K562 (cell line): ENCODE results near the gene CIAO2A. TPM values are rescaled to one million over a fixed set of nuclear protein-coding genes. Genes with fewer than 3 reads are reported as not detected.

Source experiments
- ATAC-seq: fragments of 200-7000 bp; cut with Tn5 transposase; 3 replicates; pipeline ENCODE4 v1.9.1; 2020; ENCODE audit warnings: moderate library complexity
- BruUV-seq: library from RNA; stranded (reverse); fragments of 400-500 nt; replicated peaks from 2 replicates; lab custom pipeline; 2021; lab: Mats Ljungman, UMichigan
- CTCF ChIA-PET: fragments of 300-600 bp; formaldehyde crosslinking; extraction: SDS; loops from one replicate; lab custom pipeline; 2021; ENCODE audit warnings: low intra/inter-chr PET ratio; lab: Yijun Ruan, JAX
- POLR2A ChIA-PET: fragments of 300-600, 350-650 bp; sonication (Branson Sonifier 250); formaldehyde crosslinking; extraction: SDS; loops from one replicate; lab custom pipeline; 2021; ENCODE audit warnings: antibody characterized with exemption, inconsistent platforms; lab: Yijun Ruan, JAX
- DNase-seq, 4 experiments: peaks; one replicate each; pipeline versions ENCODE4 v3.0.0 to v3.0.0-alpha.2; 2011 to 2018; ENCODE audit warnings: low spot score in 3 of 4, mixed read lengths in 3 of 4; ENCODE audit errors: extremely low read depth in 1 of 4
- FAIRE-seq: peaks from 2 replicates; lab custom pipeline; 2011; peaks lifted over from hg19 to GRCh38; lab: Jason Lieb, UNC
- H2AFZ ChIP-seq: 2 replicates; pipeline ENCODE4 v1.6.0; 2011; ENCODE audit warnings: low read depth, low read length, control low read depth, inconsistent platforms
- H3K27ac ChIP-seq: fragments of 200-600 bp; 3 replicates; pipeline ENCODE4 v1.8.0; 2011; ENCODE audit warnings: low read depth, mild to moderate bottlenecking, control low read depth, inconsistent platforms, low read length, moderate library complexity, mixed read lengths; ENCODE audit errors: extremely low read depth
- H3K27me3 ChIP-seq, 2 experiments: fragments of 300-600 bp in 1 of 2; 2 replicates in 1 of 2; 3 replicates in 1 of 2; pipeline versions ENCODE4 v1.6.0 to v1.8.0; 2011; ENCODE audit warnings: inconsistent platforms in 2 of 2, low read length in 2 of 2, mild to moderate bottlenecking in 1 of 2, mixed read lengths in 1 of 2, moderate library complexity in 1 of 2; ENCODE audit not compliant: control insufficient read depth in 2 of 2, insufficient read depth in 2 of 2
- H3K36me3 ChIP-seq: fragments of 300-600 bp; 3 replicates; pipeline ENCODE4 v1.8.0; 2011; ENCODE audit warnings: mild to moderate bottlenecking, low read length, inconsistent platforms; ENCODE audit not compliant: control insufficient read depth, insufficient read depth
- H3K4me1 ChIP-seq, 2 experiments: fragments of 200-600 bp in 1 of 2; replicated peaks in 1 of 2; 2 replicates in 1 of 2; 3 replicates in 1 of 2; pipeline versions ENCODE4 v1.5.1 to v1.8.0; 2011; ENCODE audit warnings: inconsistent platforms in 2 of 2, low read length in 2 of 2, mild to moderate bottlenecking in 1 of 2, mixed read lengths in 1 of 2, moderate library complexity in 1 of 2; ENCODE audit not compliant: control insufficient read depth in 2 of 2, insufficient read depth in 2 of 2
- H3K4me2 ChIP-seq: 2 replicates; pipeline ENCODE4 v1.6.1; 2011; ENCODE audit warnings: low read length, control low read depth, inconsistent platforms, mixed read lengths; ENCODE audit not compliant: insufficient read depth
- H3K4me3 ChIP-seq: fragments of 200-600 bp; sonication (generic), shearing (Covaris generic); 2 replicates; pipeline ENCODE4 v1.5.1; 2016; ENCODE audit warnings: control low read depth, inconsistent platforms
- H3K79me2 ChIP-seq: fragments of 200-600 bp; 3 replicates; pipeline ENCODE4 v1.8.0; 2011; ENCODE audit warnings: low read length, inconsistent platforms; ENCODE audit not compliant: control insufficient read depth, insufficient read depth
- H3K9ac ChIP-seq, 2 experiments: 2 replicates each; pipeline versions ENCODE4 v1.6.0 to v1.6.1; 2011; ENCODE audit warnings: low read depth in 2 of 2, low read length in 2 of 2, control low read depth in 1 of 2, inconsistent platforms in 1 of 2, mild to moderate bottlenecking in 1 of 2, mixed read lengths in 1 of 2; ENCODE audit not compliant: insufficient read depth in 1 of 2
- H3K9me1 ChIP-seq: one replicate; pipeline ENCODE4 v1.6.0; 2011; ENCODE audit warnings: inconsistent platforms, mild to moderate bottlenecking, low read length, moderate library complexity; ENCODE audit not compliant: control insufficient read depth, insufficient read depth
- H3K9me3 ChIP-seq: replicated peaks from 2 replicates; pipeline ENCODE4 v1.5.1; 2011; ENCODE audit warnings: low read depth, low read length, inconsistent platforms; ENCODE audit not compliant: control insufficient read depth, insufficient read depth
- H4K20me1 ChIP-seq: replicated peaks from 2 replicates; pipeline ENCODE4 v1.6.1; 2011; ENCODE audit warnings: low read length, inconsistent platforms, mixed read lengths; ENCODE audit not compliant: control insufficient read depth, insufficient read depth
- ATF1 ChIP-seq, 2 experiments: fragments of 450-650 bp in 1 of 2; IDR thresholded peaks; 2 replicates each; pipeline ENCODE4 v1.6.1; 2016; ENCODE audit warnings: missing compliant biosample characterization in 1 of 2, missing genetic modification characterization in 1 of 2
- GABPB1 ChIP-seq: sonication (generic); formaldehyde crosslinking; IDR thresholded peaks from 2 replicates; pipeline ENCODE4 v1.8.0; 2022; ENCODE audit warnings: mild to moderate bottlenecking, missing genetic modification reagents
- HINFP ChIP-seq: fragments of 450-650 bp; conservative IDR thresholded peaks from 2 replicates; pipeline ENCODE4 v1.6.1; 2016; ENCODE audit warnings: missing genetic modification characterization, low read depth, mild to moderate bottlenecking, control low read depth, missing compliant biosample characterization
- JUN ChIP-seq, 2 experiments: sonication (generic) in 1 of 2; formaldehyde crosslinking in 1 of 2; IDR thresholded peaks; 2 replicates each; pipeline versions ENCODE4 v1.6.1 to v1.8.0; 2012 to 2022; ENCODE audit warnings: borderline replicate concordance in 2 of 2, mild to moderate bottlenecking in 2 of 2, improper control_type of control experiment in 1 of 2, low read depth in 1 of 2, low read length in 1 of 2, missing genetic modification reagents in 1 of 2
- MYC ChIP-seq, 2 experiments: fragments of 250-450 bp in 1 of 2; sonication (Bioruptor Pico) in 1 of 2; IDR thresholded peaks; 2 replicates each; pipeline versions ENCODE4 v1.5.1 to v1.6.1; 2012 to 2021; ENCODE audit warnings: low read depth in 2 of 2, borderline replicate concordance in 1 of 2, improper control_type of control experiment in 1 of 2, low read length in 1 of 2, mild to moderate bottlenecking in 1 of 2, moderate library complexity in 1 of 2
- ZBTB8A ChIP-seq: fragments of 450-650 bp; IDR thresholded peaks from 2 replicates; pipeline ENCODE4 v1.6.1; 2018; ENCODE audit warnings: mild to moderate bottlenecking, moderate library complexity; ENCODE audit not compliant: partially characterized antibody
- ZNF398 ChIP-seq: fragments of 250-450 bp; sonication (Bioruptor Pico); IDR thresholded peaks from 2 replicates; pipeline ENCODE4 v1.8.0; 2021; ENCODE audit warnings: moderate library complexity, mild to moderate bottlenecking, inconsistent platforms
- WGBS: fragments of 100-300 bp; shearing (Covaris generic); methylation state at CpG from one replicate; pipeline ENCODE4 v1.1.6; 2016; ENCODE audit warnings: low coverage, mixed read lengths; ENCODE audit not compliant: insufficient coverage; ENCODE audit errors: missing lambda C conversion rate; 5-methylcytosine and 5-hydroxymethylcytosine counted together
- in situ Hi-C: fragments of 300-500 bp; cut with MboI; formaldehyde crosslinking; loops from 4 replicates; pipeline ENCODE4 v1.15.0; 2018; ENCODE audit warnings: inconsistent platforms, mixed read lengths
- intact Hi-C: fragments of 100-400 bp; cut with micrococcal nuclease; formaldehyde crosslinking; loops from 2 replicates; pipeline ENCODE4 v1.14.2; 2022
- polyA plus RNA-seq, 8 experiments: library from polyadenylated mRNA; depleted of rRNA in 4 of 8; stranded (reverse) in 5 of 8; unstranded in 3 of 8; fragments of >200 nt; fragmentation: Nextera tagmentation in 2 of 8; fragmentation: Illumina TruSeq in 1 of 8; extraction: Ambion mirVana in 2 of 8; extraction: Trizol in 1 of 8; gene quantifications; 2 replicates each; pipeline versions ENCODE4 v1.2.1 to v1.2.3, GENCODE V29; 2011 to 2014; ENCODE audit warnings: inconsistent platforms in 1 of 8, missing spikeins in 1 of 8
- total RNA-seq, 7 experiments: library from RNA; depleted of rRNA in 6 of 7; stranded (reverse); fragments of >200 nt in 6 of 7; fragmentation: Illumina TruSeq in 2 of 7; extraction: Trizol in 2 of 7; gene quantifications; 2 replicates each; pipeline versions ENCODE4 v1.2.1 to v1.2.3, GENCODE V29; 2011 to 2021; ENCODE audit warnings: low replicate concordance in 1 of 7

Gene CIAO2A
- total and polyA plus RNA-seq, 9 of the 15 experiments (the other 6 are each of a cell fraction or from before 2014, with no cell fraction given): 161 to 429 (median 313) TPM

GRCh38 chr15:64127521-64128270, 34.1 kb upstream of the CIAO2A start:
- Histone ChIP-seq H3K4me3 (no peak overlapping the region), H3K9me1 (no peaks in the 10 kb centered on the region), H3K9ac (no peak overlapping the region), H3K4me2 (no peak overlapping the region), H3K27ac (no peak overlapping the region), H3K79me2 (no peaks in the 10 kb centered on the region), H3K36me3 (peaks cover 85% of the 10 kb centered on the region), H4K20me1 (no peaks in the 10 kb centered on the region), H2AFZ (no peak overlapping the region), H3K4me1 (no peaks in the 10 kb centered on the region), H3K27me3 (no peaks in the 10 kb centered on the region), H3K9me3 (no peaks in the 10 kb centered on the region)
- FAIRE-seq (no peak), ATAC-seq (no peak), DNase-seq (no peak)
- TF ChIP-seq MYC (IDR thresholded peaks at IDR 0.05; ENCODE audit: low read depth, low read length): no peak
- no peak for TF ChIP-seq MYC (CRISPR knock-in tag; IDR thresholded peaks at IDR 0.05; ENCODE audit: borderline replicate concordance, low read depth)
- TF ChIP-seq JUN (IDR thresholded peaks at IDR 0.05; ENCODE audit: borderline replicate concordance, low read depth, low read length): no peak
- TF ChIP-seq JUN (CRISPR knock-in tag; IDR thresholded peaks at IDR 0.05; ENCODE audit: borderline replicate concordance): no peak
- no peak for TF ChIP-seq ZBTB8A
- CTCF ChIA-PET: no interaction called here
- POLR2A ChIA-PET: interaction anchor here (0.8 kb wide), 1 partner anchor 268 kb away, joined by 3 read pairs; no protein-coding TSS in a partner anchor
- WGBS: 75% methylated on average over 6 of the region's 6 CpGs
- no TSS peak for BruUV-seq
- intact Hi-C loops: no loop called here
- in situ Hi-C loops: no loop called here

GRCh38 chr15:64125978-64126377, 32.3 kb upstream of the CIAO2A start:
- no peak overlapping the region for H3K4me2 ChIP-seq
- no peaks in the 10 kb centered on the region for H4K20me1 ChIP-seq
- H3K4me3 ChIP-seq: no peak overlapping the region
- no TSS peak for BruUV-seq
- TF ChIP-seq ATF1 (CRISPR knock-in tag; IDR thresholded peaks at IDR 0.05) (no peak), ATF1 (tag; IDR thresholded peaks at IDR 0.05) (no peak), GABPB1 (CRISPR knock-in tag) (no peak), HINFP (tag) (no peak), ZNF398 (no peak)
- no peak overlapping the region for H3K27ac ChIP-seq
- ChIA-PET CTCF (no interaction called here), POLR2A (interaction anchor here (0.9 kb wide), 1 partner anchor 14 kb away, joined by 3 read pairs; no protein-coding TSS in a partner anchor)
- no peak for DNase-seq
- no peak for ATAC-seq
- no peaks in the 10 kb centered on the region for H3K9me3 ChIP-seq
- WGBS: 78% methylated on average over 3 of the region's 3 CpGs
- H3K9me1 ChIP-seq: no peaks in the 10 kb centered on the region
- no peaks in the 10 kb centered on the region for H3K27me3 ChIP-seq
- peaks cover 83% of the 10 kb centered on the region for H3K36me3 ChIP-seq
- in situ Hi-C loops (no loop called here), intact Hi-C loops (no loop called here)
- no peak for FAIRE-seq
- H3K4me1 ChIP-seq: no peaks in the 10 kb centered on the region
- no peak overlapping the region for H2AFZ ChIP-seq
- H3K9ac ChIP-seq: no peak overlapping the region
- H3K79me2 ChIP-seq: no peaks in the 10 kb centered on the region
